ENCODE measurements around the gene SLC37A3.

Gene SLC37A3

DNA sequence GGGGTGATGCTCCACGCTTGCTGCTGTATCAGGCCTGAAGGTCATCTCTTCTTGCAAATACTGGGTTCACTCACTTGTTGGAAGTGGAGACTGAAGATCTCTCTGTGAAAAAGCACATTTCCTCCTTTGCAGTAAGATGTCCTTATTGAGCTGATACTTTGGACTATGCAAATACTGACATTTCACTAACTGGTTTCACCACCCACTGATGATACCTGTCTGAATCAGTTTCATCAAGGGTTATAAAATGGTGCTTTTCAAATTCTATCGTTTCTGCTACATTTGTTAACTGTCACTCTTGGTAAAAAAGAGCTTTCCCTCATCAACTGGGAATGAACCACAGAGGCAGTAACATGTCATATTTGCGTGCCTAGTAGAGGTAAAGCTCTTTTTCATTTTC is 41.0 kb upstream of the SLC37A3 start:
- Histone ChIP-seq H3K4me1 (ENCODE audit: control insufficient read depth in 1 of 2, insufficient read depth in 1 of 2, low read depth in 1 of 2, low read length in 1 of 2) (peaks cover 0 to 5% of the 10 kb centered on the region in 2 experiments), H3K9me3 (no peaks in the 10 kb centered on the region), H3K27me3 (peaks cover 31% of the 10 kb centered on the region), H3K27ac (no peak overlapping the region), H3K4me3 (ENCODE audit: low read depth in 1 of 2, low read length in 1 of 2) (no peak overlapping the region), H3K36me3 (no peaks in the 10 kb centered on the region)
- TF ChIP-seq, protein P1, sequence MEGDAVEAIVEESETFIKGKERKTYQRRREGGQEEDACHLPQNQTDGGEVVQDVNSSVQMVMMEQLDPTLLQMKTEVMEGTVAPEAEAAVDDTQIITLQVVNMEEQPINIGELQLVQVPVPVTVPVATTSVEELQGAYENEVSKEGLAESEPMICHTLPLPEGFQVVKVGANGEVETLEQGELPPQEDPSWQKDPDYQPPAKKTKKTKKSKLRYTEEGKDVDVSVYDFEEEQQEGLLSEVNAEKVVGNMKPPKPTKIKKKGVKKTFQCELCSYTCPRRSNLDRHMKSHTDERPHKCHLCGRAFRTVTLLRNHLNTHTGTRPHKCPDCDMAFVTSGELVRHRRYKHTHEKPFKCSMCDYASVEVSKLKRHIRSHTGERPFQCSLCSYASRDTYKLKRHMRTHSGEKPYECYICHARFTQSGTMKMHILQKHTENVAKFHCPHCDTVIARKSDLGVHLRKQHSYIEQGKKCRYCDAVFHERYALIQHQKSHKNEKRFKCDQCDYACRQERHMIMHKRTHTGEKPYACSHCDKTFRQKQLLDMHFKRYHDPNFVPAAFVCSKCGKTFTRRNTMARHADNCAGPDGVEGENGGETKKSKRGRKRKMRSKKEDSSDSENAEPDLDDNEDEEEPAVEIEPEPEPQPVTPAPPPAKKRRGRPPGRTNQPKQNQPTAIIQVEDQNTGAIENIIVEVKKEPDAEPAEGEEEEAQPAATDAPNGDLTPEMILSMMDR (IDR thresholded peaks at IDR 0.05), result no peak

DNA sequence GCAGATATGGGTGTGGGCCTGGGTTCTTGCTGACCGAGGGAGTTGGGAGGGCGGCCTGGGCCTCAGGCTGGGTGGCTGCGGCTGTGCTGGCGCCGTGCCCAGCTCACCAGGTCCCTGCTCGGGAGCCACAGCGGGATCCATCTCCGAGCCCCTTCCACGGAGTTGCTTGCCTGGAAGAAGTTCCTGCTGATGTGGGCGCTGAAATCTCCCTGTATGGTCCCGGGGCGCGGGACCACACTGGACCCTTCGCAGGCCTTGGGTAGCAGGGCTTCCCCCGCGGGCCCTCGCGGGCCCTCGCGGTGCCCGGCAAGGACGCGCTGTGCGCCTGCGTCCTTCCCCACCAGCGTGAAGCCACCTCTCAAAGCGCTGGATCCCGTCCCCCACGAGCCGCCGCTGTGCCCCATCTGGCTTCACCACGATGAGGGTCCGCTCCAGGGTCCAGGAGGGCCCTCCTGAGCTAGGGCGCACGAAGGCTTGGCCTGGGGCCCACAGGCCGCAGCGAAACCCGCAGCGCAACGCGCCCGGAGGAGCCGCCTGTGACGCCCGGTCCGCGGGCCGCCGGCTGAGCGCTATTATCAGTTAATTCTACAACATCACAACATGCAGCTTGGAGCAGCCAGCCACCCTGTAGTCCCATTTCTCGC is 37.0 kb upstream of the SLC37A3 start:
- Histone ChIP-seq H3K36me3 (no peaks in the 10 kb centered on the region), H3K27ac (no peak overlapping the region), H3K4me1 (ENCODE audit: control insufficient read depth in 1 of 2, insufficient read depth in 1 of 2, low read depth in 1 of 2, low read length in 1 of 2) (no peaks in the 10 kb centered on the region), H3K4me3 (ENCODE audit: low read depth in 1 of 2, low read length in 1 of 2) (no peak overlapping the region), H3K9me3 (no peaks in the 10 kb centered on the region), H3K27me3 (peaks cover 37% of the 10 kb centered on the region)
- TF ChIP-seq, protein P1 (IDR thresholded peaks at IDR 0.05), result no peak

DNA sequence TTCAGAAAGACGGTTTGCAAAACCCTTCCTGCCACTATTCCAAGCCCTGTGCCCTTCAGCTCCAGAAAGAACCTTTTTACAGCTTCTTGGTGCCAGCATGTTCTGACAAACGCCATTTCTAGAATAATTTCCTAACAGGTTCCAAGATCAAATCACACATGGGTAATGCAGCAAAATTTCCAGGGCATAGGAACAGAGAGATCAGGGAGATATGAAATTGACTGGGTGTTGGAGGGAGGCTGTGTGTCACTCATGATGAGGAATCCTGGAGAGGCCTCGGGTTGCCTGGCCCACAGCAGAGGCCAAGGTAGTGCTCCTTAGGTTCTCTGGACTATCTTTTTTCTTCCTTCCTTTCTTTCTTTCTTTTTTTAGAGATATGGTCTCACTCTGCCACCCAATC is 35.1 kb upstream of the SLC37A3 start:
- Histone ChIP-seq H3K4me1 (ENCODE audit: control insufficient read depth in 1 of 2, insufficient read depth in 1 of 2, low read depth in 1 of 2, low read length in 1 of 2) (no peaks in the 10 kb centered on the region), H3K36me3 (peaks cover under 1% of the 10 kb centered on the region), H3K4me3 (ENCODE audit: low read depth in 1 of 2, low read length in 1 of 2) (no peak overlapping the region), H3K27me3 (peaks cover 37% of the 10 kb centered on the region), H3K27ac (no peak overlapping the region), H3K9me3 (no peaks in the 10 kb centered on the region)
- TF ChIP-seq, protein P1 (IDR thresholded peaks at IDR 0.05), result no peak

DNA sequence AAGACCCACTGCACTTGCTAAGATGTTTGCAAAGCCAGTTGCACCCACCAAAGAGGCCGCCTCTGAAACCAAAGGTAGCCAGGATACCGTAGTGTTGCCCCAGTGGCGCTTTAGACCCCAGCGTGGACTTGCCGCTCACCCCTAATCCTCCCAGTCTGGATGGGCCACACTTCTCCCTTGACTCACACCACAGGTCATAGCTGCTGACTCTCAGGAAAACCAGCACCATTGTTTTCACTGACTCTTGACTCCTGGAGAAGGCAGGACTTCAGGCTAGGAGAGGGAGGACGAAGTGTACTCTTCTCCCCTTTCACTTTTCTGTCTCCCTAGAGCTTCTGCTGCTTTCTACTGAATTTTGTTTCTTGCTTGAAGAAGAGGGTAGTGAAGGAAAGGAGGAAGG is 27.8 kb upstream of the SLC37A3 start:
- Histone ChIP-seq H3K27me3 (peaks cover 3% of the 10 kb centered on the region), H3K4me1 (ENCODE audit: control insufficient read depth in 1 of 2, insufficient read depth in 1 of 2, low read depth in 1 of 2, low read length in 1 of 2) (no peaks in the 10 kb centered on the region), H3K9me3 (no peaks in the 10 kb centered on the region), H3K27ac (no peak overlapping the region), H3K36me3 (peaks cover 45% of the 10 kb centered on the region), H3K4me3 (ENCODE audit: low read depth in 1 of 2, low read length in 1 of 2) (no peak overlapping the region)
- TF ChIP-seq, protein P1 (IDR thresholded peaks at IDR 0.05), result no peak

DNA sequence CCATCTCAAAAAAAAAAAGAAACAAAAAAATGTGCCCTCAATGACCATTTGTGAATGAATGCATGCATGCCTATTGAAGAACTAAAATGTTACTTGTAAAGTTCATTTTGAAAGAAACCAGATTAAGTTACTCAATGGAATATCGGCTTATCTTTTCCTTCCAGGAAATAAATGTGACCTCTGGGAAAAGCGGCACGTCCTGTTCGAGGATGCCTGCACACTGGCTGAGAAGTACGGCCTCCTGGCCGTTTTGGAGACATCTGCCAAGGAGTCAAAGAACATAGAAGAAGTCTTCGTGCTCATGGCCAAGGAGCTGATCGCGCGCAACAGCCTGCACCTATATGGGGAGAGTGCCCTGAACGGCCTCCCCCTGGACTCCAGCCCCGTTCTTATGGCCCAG is 27.4 kb upstream of the SLC37A3 start:
- TF ChIP-seq, protein P1 (IDR thresholded peaks at IDR 0.05), result no peak
- Histone ChIP-seq H3K27ac (no peak overlapping the region), H3K9me3 (no peaks in the 10 kb centered on the region), H3K4me1 (ENCODE audit: control insufficient read depth in 1 of 2, insufficient read depth in 1 of 2, low read depth in 1 of 2, low read length in 1 of 2) (no peaks in the 10 kb centered on the region), H3K27me3 (peaks cover 3% of the 10 kb centered on the region), H3K4me3 (ENCODE audit: low read depth in 1 of 2, low read length in 1 of 2) (no peak overlapping the region), H3K36me3 (peaks cover 48% of the 10 kb centered on the region)
